ENCODE measurements around the gene AVPR1B.
A peak's percentile ranks its signal among the peaks of the same experiment; 100 is the strongest.

The AVPR1B gene

DNA sequence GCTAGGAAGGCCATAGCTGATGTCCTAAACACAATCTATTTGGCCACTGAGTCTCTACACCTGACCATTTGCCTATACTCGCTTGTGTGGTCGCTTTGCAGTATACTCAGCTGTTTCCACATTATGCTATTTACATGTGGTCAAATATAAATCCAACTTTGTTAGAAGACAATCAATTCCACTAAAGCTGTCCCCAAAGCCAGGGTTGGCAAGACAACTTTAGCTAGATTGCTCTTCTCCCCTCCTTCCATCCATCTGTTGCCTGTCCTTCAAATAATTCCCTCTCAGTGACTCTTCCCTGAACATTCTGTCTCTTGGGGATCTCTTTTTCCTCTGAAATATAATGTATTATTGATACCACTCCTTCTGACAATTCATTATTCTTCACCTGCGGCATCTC, 30.1 kb downstream of the AVPR1B start:
- TF ChIP-seq, protein P1, sequence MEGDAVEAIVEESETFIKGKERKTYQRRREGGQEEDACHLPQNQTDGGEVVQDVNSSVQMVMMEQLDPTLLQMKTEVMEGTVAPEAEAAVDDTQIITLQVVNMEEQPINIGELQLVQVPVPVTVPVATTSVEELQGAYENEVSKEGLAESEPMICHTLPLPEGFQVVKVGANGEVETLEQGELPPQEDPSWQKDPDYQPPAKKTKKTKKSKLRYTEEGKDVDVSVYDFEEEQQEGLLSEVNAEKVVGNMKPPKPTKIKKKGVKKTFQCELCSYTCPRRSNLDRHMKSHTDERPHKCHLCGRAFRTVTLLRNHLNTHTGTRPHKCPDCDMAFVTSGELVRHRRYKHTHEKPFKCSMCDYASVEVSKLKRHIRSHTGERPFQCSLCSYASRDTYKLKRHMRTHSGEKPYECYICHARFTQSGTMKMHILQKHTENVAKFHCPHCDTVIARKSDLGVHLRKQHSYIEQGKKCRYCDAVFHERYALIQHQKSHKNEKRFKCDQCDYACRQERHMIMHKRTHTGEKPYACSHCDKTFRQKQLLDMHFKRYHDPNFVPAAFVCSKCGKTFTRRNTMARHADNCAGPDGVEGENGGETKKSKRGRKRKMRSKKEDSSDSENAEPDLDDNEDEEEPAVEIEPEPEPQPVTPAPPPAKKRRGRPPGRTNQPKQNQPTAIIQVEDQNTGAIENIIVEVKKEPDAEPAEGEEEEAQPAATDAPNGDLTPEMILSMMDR (IDR thresholded peaks at IDR 0.05; ENCODE audit: low read depth, low read length) = no peak
- TF ChIP-seq, protein P2, sequence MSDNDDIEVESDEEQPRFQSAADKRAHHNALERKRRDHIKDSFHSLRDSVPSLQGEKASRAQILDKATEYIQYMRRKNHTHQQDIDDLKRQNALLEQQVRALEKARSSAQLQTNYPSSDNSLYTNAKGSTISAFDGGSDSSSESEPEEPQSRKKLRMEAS (IDR thresholded peaks at IDR 0.05; ENCODE audit: low read depth, low read length) = no peak
- TF ChIP-seq MYC (IDR thresholded peaks at IDR 0.05; ENCODE audit: low read depth, low read length) = no peak
- no peak for TF ChIP-seq POLR2A (IDR thresholded peaks at IDR 0.05; ENCODE audit: extremely low read depth, insufficient read length)
- DNase-seq (ENCODE audit: low read depth) = no peak
- peak overlapping the region; percentile 74 for H3K4me3 ChIP-seq (ENCODE audit: low read depth, low read length)

DNA sequence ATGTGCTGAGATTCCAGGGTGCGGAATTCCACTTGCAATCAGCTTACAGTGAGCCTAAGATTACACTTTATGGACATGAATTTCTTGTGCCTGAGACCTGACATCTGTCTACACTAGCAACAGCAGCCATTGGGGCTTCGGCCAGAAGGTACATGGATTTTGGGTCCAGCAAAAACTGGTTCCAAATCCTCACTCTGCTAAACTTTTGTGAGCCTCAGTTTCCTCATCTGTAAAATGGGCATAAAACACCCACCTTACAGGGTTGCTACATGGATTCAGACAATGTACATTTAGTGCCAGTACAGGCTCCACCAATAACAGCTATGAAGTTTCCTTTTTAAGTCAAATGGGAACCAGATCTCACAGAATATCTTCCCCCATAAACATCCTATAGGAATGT, 33.4 kb downstream of the AVPR1B start:
- TF ChIP-seq, protein P1 (IDR thresholded peaks at IDR 0.05; ENCODE audit: low read depth, low read length) = no peak
- TF ChIP-seq MYC (IDR thresholded peaks at IDR 0.05; ENCODE audit: low read depth, low read length) = no peak
- DNase-seq (ENCODE audit: low read depth) = no peak
- H3K4me3 ChIP-seq (ENCODE audit: low read depth, low read length) = peak overlapping the region; percentile 74

DNA sequence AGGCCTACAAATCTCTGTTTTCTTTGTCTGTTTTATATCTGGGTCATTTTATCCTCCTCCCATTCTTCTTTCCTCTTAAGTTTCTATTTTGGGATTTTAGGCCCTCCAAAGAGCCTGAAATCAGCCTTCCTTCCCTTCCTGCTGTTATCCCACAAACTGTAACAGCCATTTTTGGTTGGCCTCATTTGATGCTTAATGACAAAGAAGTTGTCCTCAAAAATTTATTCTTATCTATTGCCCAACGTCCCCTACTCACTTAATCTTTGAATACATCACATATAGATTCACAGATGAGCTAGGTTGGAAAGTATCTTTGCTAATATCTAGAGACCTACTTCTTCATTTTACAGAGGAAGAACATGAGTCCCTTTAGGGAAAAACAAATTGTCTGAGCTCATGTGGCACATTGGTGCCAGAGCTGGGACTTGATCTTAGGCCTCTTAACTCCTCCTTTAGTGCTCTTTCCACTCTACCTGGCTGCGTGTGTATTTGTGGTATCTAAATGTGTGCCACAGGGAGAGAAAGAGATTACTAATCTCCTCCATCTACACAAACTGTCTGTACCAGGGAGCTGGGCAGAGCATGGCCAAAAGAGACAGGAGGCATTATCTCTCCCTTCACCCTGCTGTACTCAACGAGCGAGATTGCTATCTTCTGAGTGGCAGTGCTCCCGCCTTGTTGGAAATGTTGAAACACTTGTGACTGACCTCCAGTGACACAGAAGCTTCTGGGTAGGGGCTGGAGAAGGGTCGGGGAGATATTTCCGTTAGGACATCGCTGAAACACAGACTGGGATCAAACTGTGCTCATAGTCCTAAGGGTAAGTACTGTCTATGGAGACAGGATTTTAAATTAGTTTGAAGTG, 34.1 kb downstream of the AVPR1B start:
- peak; percentile 59 for TF ChIP-seq POLR2A (IDR thresholded peaks at IDR 0.05; ENCODE audit: extremely low read depth, insufficient read length)
- peak; percentile 61 for TF ChIP-seq MYC (IDR thresholded peaks at IDR 0.05; ENCODE audit: low read depth, low read length)
- TF ChIP-seq, protein P1 (IDR thresholded peaks at IDR 0.05; ENCODE audit: low read depth, low read length) = no peak
- TF ChIP-seq, protein P2 (IDR thresholded peaks at IDR 0.05; ENCODE audit: low read depth, low read length) = peak; percentile 57
- peak overlapping the region; percentile 74 for H3K4me3 ChIP-seq (ENCODE audit: low read depth, low read length)
- DNase-seq (ENCODE audit: low read depth) = peak; percentile 87

DNA sequence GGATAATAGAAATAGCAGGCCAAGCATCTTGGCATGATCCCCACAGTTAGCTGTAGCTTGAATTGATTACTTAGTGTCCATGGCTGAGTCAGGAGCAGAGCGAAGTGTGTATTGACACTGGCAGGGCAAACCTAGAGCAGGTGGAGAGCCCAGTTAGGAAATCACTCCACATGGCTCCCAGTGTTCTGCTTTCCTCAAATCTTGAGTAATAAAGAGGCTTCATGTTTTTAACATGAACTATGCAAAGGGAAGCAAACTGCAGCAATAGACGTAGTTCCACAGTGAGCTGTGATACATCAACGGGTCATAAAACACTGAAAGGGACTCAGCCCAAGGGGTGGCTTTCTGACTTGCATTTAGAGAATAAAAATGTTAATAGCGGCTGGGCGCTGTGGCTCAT, 35.3 kb downstream of the AVPR1B start:
- TF ChIP-seq POLR2A (IDR thresholded peaks at IDR 0.05; ENCODE audit: extremely low read depth, insufficient read length) (no peak), MYC (IDR thresholded peaks at IDR 0.05; ENCODE audit: low read depth, low read length) (no peak)
- TF ChIP-seq, protein P1 (IDR thresholded peaks at IDR 0.05; ENCODE audit: low read depth, low read length) = no peak
- TF ChIP-seq, protein P2 (IDR thresholded peaks at IDR 0.05; ENCODE audit: low read depth, low read length) = no peak
- peak; percentile 53 for DNase-seq (ENCODE audit: low read depth)
- no peak overlapping the region for H3K4me3 ChIP-seq (ENCODE audit: low read depth, low read length)

DNA sequence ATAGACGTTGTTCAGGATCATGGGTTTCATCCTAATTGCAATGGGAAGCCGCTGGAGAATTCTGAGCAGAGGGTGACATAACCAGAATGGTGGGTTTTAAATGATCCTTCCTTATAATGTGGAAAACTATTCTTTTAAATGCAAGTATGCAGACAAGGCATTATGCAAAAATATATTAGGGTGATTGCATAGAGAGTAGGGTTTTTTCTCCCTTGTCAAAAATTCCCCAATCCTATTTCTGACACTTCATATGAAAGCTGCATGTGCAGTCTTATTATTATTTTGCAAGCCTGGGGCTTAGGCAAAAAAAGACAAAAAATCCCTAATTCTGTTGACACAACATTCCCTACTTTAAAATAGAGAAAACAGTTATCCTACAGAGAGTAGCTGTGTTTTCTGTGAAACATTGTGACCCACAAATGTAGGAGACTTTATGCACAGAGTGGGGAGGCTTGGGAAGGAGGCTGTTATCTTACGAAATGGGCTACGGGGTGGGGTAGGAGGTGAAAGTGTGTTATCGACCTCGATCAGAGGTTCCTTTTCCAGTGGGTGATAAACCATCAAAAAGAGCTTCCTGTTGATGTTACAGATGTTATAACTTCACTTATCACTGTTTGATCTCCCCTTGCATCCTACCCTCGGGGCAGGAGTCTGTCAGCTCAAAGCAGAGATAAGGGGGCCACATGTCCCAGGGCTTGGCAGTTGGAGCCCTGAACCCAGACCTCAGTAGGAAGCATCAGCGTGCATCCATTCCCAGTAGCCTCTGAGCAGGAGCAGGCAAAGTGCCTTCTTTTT, 37.0 kb downstream of the AVPR1B start:
- peak; percentile 93 for DNase-seq (ENCODE audit: low read depth)
- TF ChIP-seq POLR2A (IDR thresholded peaks at IDR 0.05; ENCODE audit: extremely low read depth, insufficient read length) = no peak
- TF ChIP-seq MYC (IDR thresholded peaks at IDR 0.05; ENCODE audit: low read depth, low read length) = no peak
- TF ChIP-seq, protein P1 (IDR thresholded peaks at IDR 0.05; ENCODE audit: low read depth, low read length) = no peak
- TF ChIP-seq, protein P2 (IDR thresholded peaks at IDR 0.05; ENCODE audit: low read depth, low read length) = no peak; the same call in 1 of the 2 replicates
- H3K4me3 ChIP-seq (ENCODE audit: low read depth, low read length) = peak overlapping the region; percentile 14
